ENCODE results near the gene ITGAL.
"Not testable (repeated sequence)": the region's sequence is repeated elsewhere in the genome, so short reads cannot be mapped to it uniquely, and the experiment has no call there.

The ITGAL gene

DNA sequence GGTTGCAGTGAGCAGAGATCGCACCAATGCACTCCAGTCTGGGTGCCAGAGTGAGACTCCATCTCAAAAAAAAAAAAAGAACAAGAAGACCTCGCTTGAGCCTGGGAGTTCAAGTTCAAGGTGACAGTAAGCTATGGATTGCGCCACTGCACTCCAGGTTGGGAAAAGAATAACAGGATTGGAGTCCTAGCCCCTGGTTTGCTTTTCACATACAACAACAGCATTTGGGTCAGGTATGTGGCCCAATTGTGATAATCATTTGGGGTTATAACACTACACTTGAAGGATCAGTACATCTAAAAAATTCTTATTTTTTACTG, 23.5 kb upstream of the ITGAL start:
- Histone ChIP-seq H4K20me1 (ENCODE audit: insufficient read depth, low read length) (no peaks in the 10 kb centered on the region), H3K4me2 (ENCODE audit: low read length) (no peak overlapping the region), H3K9me3 (ENCODE audit: low read length) (peaks cover under 1% of the 10 kb centered on the region; the same call in 1 of the 2 replicates), H3K27me3 (ENCODE audit: insufficient read depth, low read length) (no peaks in the 10 kb centered on the region), H3K79me2 (ENCODE audit: insufficient read depth, low read length) (peaks cover 9% of the 10 kb centered on the region), H3K9me2 (ENCODE audit: low read depth, low read length) (no peaks in the 10 kb centered on the region), H3K27ac (ENCODE audit: low read depth, low read length, poor library complexity, severe bottlenecking) (no peak overlapping the region), H3K9ac (ENCODE audit: low read length) (no peak overlapping the region), H2AFZ (ENCODE audit: low read length) (no peak overlapping the region), H3F3A (ENCODE audit: insufficient read depth, low read length) (0 out of 2 replicates have a peak, but pooled peaks cover 6% of the 10 kb centered on the region), H3K4me3 (ENCODE audit: low read depth, low read length, poor library complexity, severe bottlenecking) (no peak overlapping the region), H3K4me1 (ENCODE audit: insufficient read depth, low read length, severe bottlenecking) (peaks cover 53% of the 10 kb centered on the region), H3K36me3 (ENCODE audit: insufficient read depth, low read length) (peaks cover 12% of the 10 kb centered on the region)
- TF ChIP-seq, protein P1, sequence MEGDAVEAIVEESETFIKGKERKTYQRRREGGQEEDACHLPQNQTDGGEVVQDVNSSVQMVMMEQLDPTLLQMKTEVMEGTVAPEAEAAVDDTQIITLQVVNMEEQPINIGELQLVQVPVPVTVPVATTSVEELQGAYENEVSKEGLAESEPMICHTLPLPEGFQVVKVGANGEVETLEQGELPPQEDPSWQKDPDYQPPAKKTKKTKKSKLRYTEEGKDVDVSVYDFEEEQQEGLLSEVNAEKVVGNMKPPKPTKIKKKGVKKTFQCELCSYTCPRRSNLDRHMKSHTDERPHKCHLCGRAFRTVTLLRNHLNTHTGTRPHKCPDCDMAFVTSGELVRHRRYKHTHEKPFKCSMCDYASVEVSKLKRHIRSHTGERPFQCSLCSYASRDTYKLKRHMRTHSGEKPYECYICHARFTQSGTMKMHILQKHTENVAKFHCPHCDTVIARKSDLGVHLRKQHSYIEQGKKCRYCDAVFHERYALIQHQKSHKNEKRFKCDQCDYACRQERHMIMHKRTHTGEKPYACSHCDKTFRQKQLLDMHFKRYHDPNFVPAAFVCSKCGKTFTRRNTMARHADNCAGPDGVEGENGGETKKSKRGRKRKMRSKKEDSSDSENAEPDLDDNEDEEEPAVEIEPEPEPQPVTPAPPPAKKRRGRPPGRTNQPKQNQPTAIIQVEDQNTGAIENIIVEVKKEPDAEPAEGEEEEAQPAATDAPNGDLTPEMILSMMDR (IDR thresholded peaks at IDR 0.05; ENCODE audit: low read length), result no peak
- no peak for TF ChIP-seq EZH2 (IDR thresholded peaks at IDR 0.05; ENCODE audit: borderline replicate concordance, low read length)

DNA sequence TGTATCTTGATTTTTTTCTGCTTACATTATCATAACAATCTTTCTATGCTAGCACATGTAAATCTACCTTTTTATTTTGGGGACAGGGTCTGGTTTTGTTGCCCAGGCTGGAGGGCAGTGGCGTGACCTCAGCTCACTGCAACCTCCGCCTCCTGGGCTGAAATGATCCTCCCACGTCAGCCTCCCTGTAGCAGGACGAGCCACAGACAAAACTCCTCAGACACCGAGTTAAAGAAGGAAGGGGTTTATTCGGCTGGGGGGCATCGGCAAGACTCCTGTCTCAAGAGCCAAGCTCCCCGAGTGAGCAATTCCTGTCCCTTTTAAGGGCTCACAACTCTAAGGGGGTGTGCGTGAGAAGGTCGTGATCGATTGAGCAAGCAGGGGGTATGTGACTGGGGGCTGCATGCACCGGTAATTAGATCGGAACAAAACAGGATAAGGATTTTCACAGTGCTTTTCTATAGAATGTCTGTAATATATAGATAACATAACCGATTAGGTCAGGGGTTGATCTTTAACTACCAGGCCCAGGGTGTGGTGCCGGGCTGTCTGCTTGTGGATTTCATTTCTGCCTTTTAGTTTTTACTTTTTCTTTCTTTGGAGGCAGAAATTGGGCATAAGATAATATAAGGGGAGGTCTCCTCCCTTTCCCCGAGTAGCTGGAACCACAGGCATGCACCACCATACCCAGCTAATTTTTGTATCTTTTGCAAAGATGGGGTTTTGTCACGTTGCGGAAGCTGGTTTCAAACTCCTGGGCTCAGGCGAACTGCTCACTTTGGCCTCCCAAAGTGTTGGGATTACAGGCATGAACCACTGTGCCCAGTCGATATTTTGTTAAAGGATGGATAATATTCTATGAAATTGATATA, 19.6 kb upstream of the ITGAL start:
- not testable (repeated sequence) for H3K9me2 ChIP-seq (ENCODE audit: low read depth, low read length); H3K36me3 ChIP-seq (ENCODE audit: insufficient read depth, low read length); H3K4me2 ChIP-seq (ENCODE audit: low read length); H3F3A ChIP-seq (ENCODE audit: insufficient read depth, low read length); H4K20me1 ChIP-seq (ENCODE audit: insufficient read depth, low read length); H2AFZ ChIP-seq (ENCODE audit: low read length); H3K9ac ChIP-seq (ENCODE audit: low read length); H3K79me2 ChIP-seq (ENCODE audit: insufficient read depth, low read length); H3K9me3 ChIP-seq (ENCODE audit: low read length); H3K27me3 ChIP-seq (ENCODE audit: insufficient read depth, low read length); H3K4me3 ChIP-seq (ENCODE audit: low read depth, low read length, poor library complexity, severe bottlenecking)
- Histone ChIP-seq H3K4me1 (ENCODE audit: insufficient read depth, low read length, severe bottlenecking) (peaks cover 67% of the 10 kb centered on the region), H3K27ac (ENCODE audit: low read depth, low read length, poor library complexity, severe bottlenecking) (peak overlapping the region; percentile 98)

DNA sequence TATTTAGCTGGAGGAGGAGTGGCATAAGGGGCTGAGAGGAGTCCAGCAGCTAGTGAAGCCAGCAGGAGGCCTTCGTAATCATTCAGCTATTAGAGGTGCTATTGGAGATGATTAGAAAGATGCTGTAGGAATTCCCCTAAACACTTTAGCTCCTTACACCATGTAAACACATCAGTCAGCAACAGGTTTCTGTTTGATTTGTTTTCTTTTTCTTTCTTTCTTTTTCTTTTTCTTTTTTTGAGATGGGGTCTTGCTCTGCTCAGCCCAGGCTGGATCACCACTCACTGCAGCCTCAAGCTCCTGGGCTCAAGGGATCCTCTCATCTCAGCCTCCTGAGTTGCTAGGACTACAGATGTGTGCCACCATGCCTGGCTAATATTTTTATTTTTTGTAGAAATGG, 16.2 kb upstream of the ITGAL start:
- Histone ChIP-seq H4K20me1 (ENCODE audit: insufficient read depth, low read length) (no peaks in the 10 kb centered on the region), H3K36me3 (ENCODE audit: insufficient read depth, low read length) (no peaks in the 10 kb centered on the region), H3K27me3 (ENCODE audit: insufficient read depth, low read length) (no peaks in the 10 kb centered on the region), H2AFZ (ENCODE audit: low read length) (no peak overlapping the region), H3K9me2 (ENCODE audit: low read depth, low read length) (no peaks in the 10 kb centered on the region), H3K4me1 (ENCODE audit: insufficient read depth, low read length, severe bottlenecking) (peaks cover 88% of the 10 kb centered on the region), H3K27ac (ENCODE audit: low read depth, low read length, poor library complexity, severe bottlenecking) (peak overlapping the region; percentile 98), H3K9ac (ENCODE audit: low read length) (no peak overlapping the region), H3K79me2 (ENCODE audit: insufficient read depth, low read length) (no peaks in the 10 kb centered on the region), H3K4me3 (ENCODE audit: low read depth, low read length, poor library complexity, severe bottlenecking) (no peak overlapping the region), H3K4me2 (ENCODE audit: low read length) (no peak overlapping the region), H3K9me3 (ENCODE audit: low read length) (no peaks in the 10 kb centered on the region), H3F3A (ENCODE audit: insufficient read depth, low read length) (0 out of 2 replicates have a peak, but pooled peaks cover 3% of the 10 kb centered on the region)
- no peak for TF ChIP-seq EZH2 (IDR thresholded peaks at IDR 0.05; ENCODE audit: borderline replicate concordance, low read length)
- TF ChIP-seq, protein P1 (IDR thresholded peaks at IDR 0.05; ENCODE audit: low read length), result no peak

DNA sequence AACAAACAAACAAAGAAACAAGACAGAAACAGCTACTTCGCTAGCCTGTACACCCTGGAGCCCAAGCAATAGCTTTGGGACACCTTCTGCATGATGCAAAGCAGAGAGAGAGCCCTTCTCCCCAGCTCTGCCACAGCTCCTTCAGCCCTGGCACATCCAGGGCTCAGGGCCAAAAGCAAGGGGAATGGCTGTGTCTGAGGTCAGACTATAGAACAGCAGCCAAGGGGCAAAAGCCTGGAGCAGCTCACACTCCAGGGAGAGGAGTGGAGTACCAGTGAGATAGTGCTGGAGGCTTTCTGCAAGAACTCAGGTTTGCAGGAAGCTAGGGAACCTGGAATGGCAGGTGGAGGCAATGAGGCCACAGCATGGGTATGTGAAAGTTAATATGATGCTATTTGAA, 15.3 kb upstream of the ITGAL start:
- H3F3A ChIP-seq (ENCODE audit: insufficient read depth, low read length), result 0 out of 2 replicates have a peak, but pooled peaks cover 3% of the 10 kb centered on the region
- no peak overlapping the region; the same call in 1 of the 2 replicates for H3K9ac ChIP-seq (ENCODE audit: low read length)
- no peaks in the 10 kb centered on the region for H3K79me2 ChIP-seq (ENCODE audit: insufficient read depth, low read length)
- peak overlapping the region; percentile 98 for H3K27ac ChIP-seq (ENCODE audit: low read depth, low read length, poor library complexity, severe bottlenecking)
- H3K4me3 ChIP-seq (ENCODE audit: low read depth, low read length, poor library complexity, severe bottlenecking), result no peak overlapping the region
- no peaks in the 10 kb centered on the region for H3K9me3 ChIP-seq (ENCODE audit: low read length)
- no peak for TF ChIP-seq EZH2 (IDR thresholded peaks at IDR 0.05; ENCODE audit: borderline replicate concordance, low read length)
- TF ChIP-seq, protein P1 (IDR thresholded peaks at IDR 0.05; ENCODE audit: low read length), result no peak
- H3K4me2 ChIP-seq (ENCODE audit: low read length), result no peak overlapping the region
- H2AFZ ChIP-seq (ENCODE audit: low read length), result no peak overlapping the region
- H3K4me1 ChIP-seq (ENCODE audit: insufficient read depth, low read length, severe bottlenecking), result peaks cover 85% of the 10 kb centered on the region
- H3K9me2 ChIP-seq (ENCODE audit: low read depth, low read length), result no peaks in the 10 kb centered on the region
- H3K27me3 ChIP-seq (ENCODE audit: insufficient read depth, low read length), result no peaks in the 10 kb centered on the region
- no peaks in the 10 kb centered on the region for H3K36me3 ChIP-seq (ENCODE audit: insufficient read depth, low read length)
- no peaks in the 10 kb centered on the region for H4K20me1 ChIP-seq (ENCODE audit: insufficient read depth, low read length)
